Skeletal muscle satellite cell (primary cell): Measurements from ENCODE around the gene GSTK1.
A peak's percentile ranks its signal among the peaks of the same experiment; 100 is the strongest.

Experiments used
- H3K27me3 ChIP-seq: 2 replicates; pipeline ENCODE4 v1.7.0; 2013; ENCODE audit warnings: low read length; ENCODE audit not compliant: control insufficient read depth, insufficient read depth
- H3K36me3 ChIP-seq: 2 replicates; pipeline ENCODE4 v1.7.0; 2013; ENCODE audit warnings: mild to moderate bottlenecking, control low read depth, low read length; ENCODE audit not compliant: insufficient read depth
- H3K4me1 ChIP-seq: 2 replicates; pipeline ENCODE4 v1.7.0; 2013; ENCODE audit warnings: low read length; ENCODE audit not compliant: control insufficient read depth, insufficient read depth
- H3K4me2 ChIP-seq: 2 replicates; pipeline ENCODE4 v1.7.0; 2013; ENCODE audit warnings: mild to moderate bottlenecking, low read length
- H3K4me3 ChIP-seq: 2 replicates; pipeline ENCODE4 v1.7.0; 2013; ENCODE audit warnings: low read length
- H3K9ac ChIP-seq: 2 replicates; pipeline ENCODE4 v1.7.0; 2013; ENCODE audit warnings: mild to moderate bottlenecking, low read depth, low read length, moderate library complexity
- H3K9me3 ChIP-seq: replicated peaks from 2 replicates; pipeline ENCODE4 v1.7.0; 2013; ENCODE audit warnings: mild to moderate bottlenecking, control low read depth, low read length

The GSTK1 gene

DNA sequence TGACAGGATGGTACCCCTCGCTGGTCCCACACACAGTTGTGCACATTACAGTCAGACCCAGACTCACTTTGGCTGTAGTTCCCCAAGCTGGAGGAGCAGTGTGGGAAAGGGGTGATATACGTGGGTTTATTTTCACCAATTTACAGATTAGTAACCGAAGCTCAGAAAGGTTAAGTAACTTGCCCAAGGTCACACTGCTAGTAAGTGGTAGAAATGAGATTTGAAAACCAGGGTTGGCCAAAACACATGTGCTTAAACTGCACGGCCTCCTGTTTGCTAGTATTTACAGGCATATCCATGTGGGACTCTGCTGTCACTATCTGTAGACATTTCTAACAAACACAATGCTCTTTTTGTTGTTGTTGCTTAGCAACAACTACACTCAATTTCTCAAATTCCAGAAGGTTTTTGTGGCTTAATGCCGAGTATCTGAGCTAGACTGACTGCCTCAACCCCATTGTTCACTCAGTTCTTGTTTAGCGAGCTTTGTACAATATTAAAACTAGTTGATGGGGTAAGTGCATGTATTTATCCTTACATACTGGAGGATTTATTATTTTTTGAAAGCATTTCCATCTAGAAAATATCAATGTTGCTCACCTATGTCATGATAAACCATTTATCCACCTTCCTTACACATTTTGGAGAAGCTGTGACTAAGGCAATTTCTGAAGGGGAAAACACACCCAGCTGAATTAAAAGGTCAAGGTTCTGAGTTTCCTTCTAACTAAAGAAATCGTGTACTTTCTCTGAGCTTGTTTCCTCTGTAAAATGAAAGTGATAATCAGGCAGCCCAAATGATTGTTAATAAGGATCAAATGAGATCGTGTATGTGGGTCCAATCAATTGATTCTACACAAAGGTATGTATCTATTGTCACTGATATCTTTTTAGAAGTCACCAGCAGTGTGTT lies 16.2 kb downstream of the GSTK1 start:
- H3K4me1 ChIP-seq = peaks cover 11% of the 10 kb centered on the region
- H3K9ac ChIP-seq = no peak overlapping the region
- H3K9me3 ChIP-seq = no peaks in the 10 kb centered on the region
- H3K27me3 ChIP-seq = no peaks in the 10 kb centered on the region
- no peak overlapping the region for H3K4me3 ChIP-seq
- H3K36me3 ChIP-seq = no peaks in the 10 kb centered on the region
- H3K4me2 ChIP-seq = no peak overlapping the region

DNA sequence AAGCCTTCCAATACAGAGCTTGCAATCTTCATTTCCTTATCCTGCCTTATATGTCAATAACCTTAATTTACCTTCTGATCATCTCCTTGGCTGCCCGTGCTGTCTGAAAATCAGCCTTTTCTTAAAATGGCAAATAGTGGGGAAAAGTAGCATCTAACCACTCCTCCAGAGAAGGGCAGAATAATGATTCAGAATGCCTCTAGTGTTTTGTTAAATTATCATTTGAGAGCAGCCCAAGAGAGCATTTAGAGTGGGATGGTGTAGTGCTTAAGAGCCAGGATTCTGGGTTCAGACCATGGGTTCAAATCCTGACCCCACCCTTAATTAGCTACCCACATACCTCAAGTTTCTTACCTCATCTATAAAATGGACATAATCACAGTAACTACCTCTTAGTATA lies 16.9 kb downstream of the GSTK1 start:
- Histone ChIP-seq H3K4me3 (no peak overlapping the region), H3K4me2 (no peak overlapping the region), H3K9me3 (no peaks in the 10 kb centered on the region), H3K36me3 (no peaks in the 10 kb centered on the region), H3K9ac (no peak overlapping the region), H3K27me3 (no peaks in the 10 kb centered on the region), H3K4me1 (peaks cover 11% of the 10 kb centered on the region)

- no peaks in the 10 kb centered on the region for H3K36me3 ChIP-seq
- H3K4me1 ChIP-seq = peaks cover 11% of the 10 kb centered on the region
- no peaks in the 10 kb centered on the region for H3K27me3 ChIP-seq
- no peaks in the 10 kb centered on the region for H3K9me3 ChIP-seq
- H3K4me3 ChIP-seq = no peak overlapping the region
- H3K9ac ChIP-seq = no peak overlapping the region
- no peak overlapping the region for H3K4me2 ChIP-seq
These were observed 17.3 kb downstream of the GSTK1 start for GRCh38 chr7:143280566-143280965.

DNA sequence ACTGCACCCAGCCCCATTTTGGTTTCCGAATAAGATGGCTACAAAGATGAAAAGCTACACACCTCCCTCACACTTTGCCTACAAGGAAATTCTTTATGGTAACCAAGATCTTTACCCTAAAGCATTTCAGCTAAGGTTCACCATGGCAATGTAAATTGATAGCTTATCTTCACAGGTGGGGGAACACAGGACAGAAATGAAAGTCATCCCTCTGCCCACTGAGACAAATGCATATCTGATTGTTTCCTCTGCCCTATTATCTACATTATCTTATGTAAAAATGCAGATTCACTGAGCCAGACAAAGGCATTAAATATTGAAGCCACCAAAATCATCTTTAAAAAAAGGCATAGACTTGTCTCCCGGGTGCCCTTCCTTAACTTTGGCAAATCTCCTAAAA lies 18.3 kb downstream of the GSTK1 start:
- H3K27me3 ChIP-seq = no peaks in the 10 kb centered on the region
- no peak overlapping the region for H3K9ac ChIP-seq

GRCh38 chr7:143282124-143282523 lies 18.9 kb downstream of the GSTK1 start:
- Histone ChIP-seq H3K9ac (no peak overlapping the region), H3K4me3 (no peak overlapping the region), H3K9me3 (no peaks in the 10 kb centered on the region), H3K4me1 (peaks cover 11% of the 10 kb centered on the region), H3K4me2 (no peak overlapping the region), H3K27me3 (no peaks in the 10 kb centered on the region), H3K36me3 (no peaks in the 10 kb centered on the region)

More for the DNA sequence above, 18.3 kb downstream of the GSTK1 start:
- Histone ChIP-seq H3K4me2 (no peak overlapping the region), H3K4me3 (no peak overlapping the region), H3K36me3 (no peaks in the 10 kb centered on the region), H3K4me1 (peaks cover 11% of the 10 kb centered on the region), H3K9me3 (no peaks in the 10 kb centered on the region)

DNA sequence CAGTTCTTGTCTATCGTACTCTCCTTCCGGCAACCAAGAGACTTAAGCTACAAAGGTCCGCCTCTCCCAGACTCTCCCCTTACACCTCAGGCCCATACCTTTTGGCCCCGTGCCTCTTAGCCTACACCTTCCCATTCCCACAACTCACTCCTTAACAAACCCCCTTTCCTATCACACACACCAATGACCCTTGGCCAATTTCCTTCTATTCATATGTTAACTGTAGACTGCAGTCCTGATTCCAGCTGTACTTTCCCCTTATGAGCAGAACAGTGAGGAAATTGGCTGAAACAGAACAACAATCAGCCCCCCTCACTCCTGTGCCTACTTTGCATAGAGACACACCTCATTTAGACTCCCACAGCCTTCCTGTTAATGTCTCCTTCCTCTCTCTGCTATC lies 20.1 kb downstream of the GSTK1 start:
- Histone ChIP-seq H3K9me3 (no peaks in the 10 kb centered on the region), H3K4me3 (no peak overlapping the region), H3K9ac (no peak overlapping the region), H3K27me3 (no peaks in the 10 kb centered on the region), H3K4me2 (no peak overlapping the region), H3K4me1 (peaks cover 15% of the 10 kb centered on the region), H3K36me3 (no peaks in the 10 kb centered on the region)

DNA sequence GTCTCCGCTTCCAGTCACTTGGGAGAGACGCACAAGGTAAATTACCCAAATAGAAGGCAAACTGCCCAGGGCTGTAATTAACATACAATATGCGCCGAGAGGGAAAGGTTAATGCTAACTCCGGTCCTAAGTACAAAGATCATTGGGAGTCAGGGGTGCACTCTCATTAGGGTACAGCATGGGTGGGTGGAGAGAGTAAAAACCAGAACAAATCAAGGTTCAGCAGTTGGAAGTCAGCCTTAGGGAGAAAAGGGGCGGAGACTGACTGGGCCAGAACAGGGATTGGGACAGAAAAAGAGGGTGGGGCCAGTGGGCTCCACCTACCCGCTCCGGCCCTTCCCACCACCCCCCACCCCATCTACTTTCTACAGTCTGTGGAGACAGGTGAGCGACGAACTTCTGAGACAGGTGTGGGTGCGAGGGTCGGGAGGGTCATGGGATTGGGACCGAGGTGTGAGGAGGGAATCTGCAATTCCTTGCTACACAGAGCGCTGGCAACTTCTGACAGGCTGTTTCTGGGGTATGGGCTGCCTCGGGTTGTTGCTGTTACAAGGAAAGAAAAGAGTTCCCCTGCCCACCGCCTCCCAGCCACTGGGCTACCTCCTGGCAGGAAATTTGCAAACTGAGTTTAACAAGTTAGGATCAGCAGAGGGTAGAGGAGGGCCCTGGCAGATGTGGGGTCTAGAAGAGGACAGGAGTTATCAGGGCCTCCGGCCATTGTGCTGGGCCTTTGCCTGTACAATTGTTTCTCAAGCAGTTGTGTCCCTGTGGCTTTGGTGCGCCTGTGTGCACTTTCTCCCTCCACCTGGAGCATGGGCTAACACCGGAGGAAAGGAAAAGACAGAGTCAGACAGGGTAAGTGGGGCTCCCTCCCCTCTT lies 21.6 kb downstream of the GSTK1 start, which contains the start of gene TMEM139:
Gene TMEM139 (plus strand): TSS at position 368 of the 879 bp plus-strand sequence. CDS start 1,000 bp downstream, outside the sequence.
- H3K27me3 ChIP-seq = no peaks in the 10 kb centered on the region
- no peak within 1 kb of the TSS for H3K9ac ChIP-seq
- peaks cover 13% of the 10 kb centered on the region for H3K4me1 ChIP-seq
- H3K36me3 ChIP-seq = no peaks in the 10 kb centered on the region
- H3K4me3 ChIP-seq = no peak within 1 kb of the TSS
- H3K9me3 ChIP-seq = no peaks in the 10 kb centered on the region
- no peak within 1 kb of the TSS for H3K4me2 ChIP-seq

- H3K36me3 ChIP-seq = peaks cover 2% of the 10 kb centered on the region
- H3K9me3 ChIP-seq = no peaks in the 10 kb centered on the region
- H3K4me1 ChIP-seq = peaks cover 16% of the 10 kb centered on the region
- no peaks in the 10 kb centered on the region for H3K27me3 ChIP-seq
- H3K4me3 ChIP-seq = no peak overlapping the region
- no peak overlapping the region for H3K4me2 ChIP-seq
- no peak overlapping the region for H3K9ac ChIP-seq
These were observed 22.2 kb downstream of the GSTK1 start for GRCh38 chr7:143285470-143285778.

- H3K4me2 ChIP-seq = no peak overlapping the region
- no peaks in the 10 kb centered on the region for H3K27me3 ChIP-seq
- no peak overlapping the region for H3K4me3 ChIP-seq
- H3K9ac ChIP-seq = no peak overlapping the region
- peaks cover 20% of the 10 kb centered on the region for H3K4me1 ChIP-seq
- peaks cover 6% of the 10 kb centered on the region for H3K36me3 ChIP-seq
- H3K9me3 ChIP-seq = no peaks in the 10 kb centered on the region
These were observed 22.7 kb downstream of the GSTK1 start for GRCh38 chr7:143285806-143286521.

- Histone ChIP-seq H3K9ac (no peak overlapping the region), H3K36me3 (peaks cover 6% of the 10 kb centered on the region), H3K4me1 (peaks cover 25% of the 10 kb centered on the region), H3K27me3 (no peaks in the 10 kb centered on the region), H3K4me2 (no peak overlapping the region), H3K4me3 (no peak overlapping the region), H3K9me3 (no peaks in the 10 kb centered on the region)
These were observed 23.3 kb downstream of the GSTK1 start for GRCh38 chr7:143286522-143286890.

- H3K4me1 ChIP-seq = peaks cover 25% of the 10 kb centered on the region
- H3K27me3 ChIP-seq = no peaks in the 10 kb centered on the region
- H3K4me2 ChIP-seq = peak overlapping the region; percentile 72
- H3K9ac ChIP-seq = no peak overlapping the region
- peaks cover 11% of the 10 kb centered on the region for H3K36me3 ChIP-seq
- peak overlapping the region; percentile 91 for H3K4me3 ChIP-seq
- no peaks in the 10 kb centered on the region for H3K9me3 ChIP-seq
These were observed 24.2 kb downstream of the GSTK1 start for GRCh38 chr7:143287339-143287934.
